Natural killer cell treated with Interleukin-12 subunit alpha and Interleukin-12 subunit beta and Interleukin-15 and Interleukin-18, amount 100 ng/mL, for 72 hours (primary cell): ENCODE measurements around the gene CCSER1. TPM values are rescaled to one million over a fixed set of nuclear protein-coding genes. Genes with fewer than 3 reads are reported as not detected.

Experiments
- ATAC-seq, 2 donors: fragments of 150-1000 bp; cut with Tn5 transposase in 1 of 2; sonication (Bioruptor Pico), chemical (Tn5 transposase) in 1 of 2; 2 replicates each; pipeline ENCODE4 v1.10.0; 2021
- DNase-seq: peaks from one replicate; pipeline ENCODE4 v3.0.0; 2022; ENCODE audit warnings: low spot score
- H3K27ac Mint-ChIP-seq, 2 donors: 1 replicate in 1 of 2; 2 replicates in 1 of 2; pipeline ENCODE4 v1.8.0; 2022; ENCODE audit warnings: mixed read lengths in 2 of 2, mild to moderate bottlenecking in 1 of 2, moderate library complexity in 1 of 2
- H3K27me3 Mint-ChIP-seq, 2 donors: 1 replicate in 1 of 2; 2 replicates in 1 of 2; pipeline ENCODE4 v1.8.0; 2022; ENCODE audit warnings: mixed read lengths in 2 of 2
- H3K36me3 Mint-ChIP-seq: one replicate; pipeline ENCODE4 v1.8.0; 2022; ENCODE audit warnings: mixed read lengths
- H3K4me1 Mint-ChIP-seq, 2 donors: 1 replicate in 1 of 2; 2 replicates in 1 of 2; pipeline ENCODE4 v1.8.0; 2022; ENCODE audit warnings: low read depth in 2 of 2, mixed read lengths in 2 of 2, mild to moderate bottlenecking in 1 of 2
- H3K4me3 Mint-ChIP-seq: one replicate; pipeline ENCODE4 v1.8.0; 2022; ENCODE audit warnings: mixed read lengths
- H3K9me3 Mint-ChIP-seq: 2 replicates; pipeline ENCODE4 v1.8.0; 2022; ENCODE audit warnings: mixed read lengths
- total RNA-seq, 2 donors: library from RNA; stranded (reverse); gene quantifications; one replicate each; pipeline ENCODE4 v1.2.3, GENCODE V29; 2022

CCSER1 gene
- under 1 TPM in 1 of 2 donors, not detected in 1; 0.17 TPM for total RNA-seq

GRCh38 chr4:90127223-90127705 is at the start of gene CCSER1:
Gene CCSER1 (plus strand): TSS chr4:90127394.
- ATAC-seq, result peak; percentile 86 to 91
- Mint-ChIP-seq H3K36me3 (peaks cover 9% of the 10 kb centered on the region), H3K27ac (no peak within 1 kb of the TSS), H3K9me3 (no peaks in the 10 kb centered on the region), H3K27me3 (peaks cover 28 to 32% of the 10 kb centered on the region in 2 donors), H3K4me1 (peaks cover 5 to 12% of the 10 kb centered on the region in 2 donors), H3K4me3 (peak within 1 kb of the TSS; percentile 72)
- no peak for DNase-seq

GRCh38 chr4:90078440-90078839 is 48.8 kb upstream of the CCSER1 start:
- Mint-ChIP-seq H3K9me3 (no peaks in the 10 kb centered on the region), H3K36me3 (no peaks in the 10 kb centered on the region), H3K4me1 (no peaks in the 10 kb centered on the region), H3K27me3 (no peaks in the 10 kb centered on the region), H3K27ac (no peak overlapping the region), H3K4me3 (no peak overlapping the region)
- no peak for ATAC-seq
- DNase-seq, result no peak

GRCh38 chr4:90080116-90080515 is 47.1 kb upstream of the CCSER1 start:
- Mint-ChIP-seq H3K9me3 (no peaks in the 10 kb centered on the region), H3K27me3 (no peaks in the 10 kb centered on the region), H3K36me3 (no peaks in the 10 kb centered on the region), H3K4me1 (no peaks in the 10 kb centered on the region), H3K4me3 (no peak overlapping the region), H3K27ac (no peak overlapping the region)
- no peak for DNase-seq
- ATAC-seq, result no peak

GRCh38 chr4:90081432-90082144 is 45.6 kb upstream of the CCSER1 start:
- Mint-ChIP-seq H3K9me3 (no peaks in the 10 kb centered on the region), H3K36me3 (no peaks in the 10 kb centered on the region), H3K27me3 (no peaks in the 10 kb centered on the region), H3K27ac (no peak overlapping the region), H3K4me1 (no peaks in the 10 kb centered on the region), H3K4me3 (no peak overlapping the region)
- ATAC-seq, result no peak
- no peak for DNase-seq

DNA sequence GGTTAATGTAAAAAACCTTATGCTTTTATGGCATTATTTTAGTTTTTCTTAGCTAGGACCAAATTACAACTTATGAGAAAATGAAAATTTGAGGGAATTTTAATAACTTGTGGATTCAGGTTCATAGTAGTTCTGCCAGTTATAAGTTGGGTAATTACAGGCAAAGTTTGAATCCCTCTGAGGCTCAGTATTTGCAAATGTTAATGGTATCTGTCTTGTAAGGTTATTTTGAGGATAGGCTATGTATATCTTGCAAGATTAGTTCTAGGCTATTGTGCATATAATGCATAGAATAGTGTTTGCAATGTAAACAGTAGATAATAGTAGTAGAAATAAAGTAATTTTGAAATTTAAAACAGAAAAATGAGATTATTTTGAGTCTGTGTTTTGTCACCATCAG is 44.7 kb upstream of the CCSER1 start:
- no peak for ATAC-seq
- Mint-ChIP-seq H3K27me3 (no peaks in the 10 kb centered on the region), H3K36me3 (no peaks in the 10 kb centered on the region), H3K4me3 (no peak overlapping the region), H3K4me1 (no peaks in the 10 kb centered on the region), H3K9me3 (no peaks in the 10 kb centered on the region), H3K27ac (no peak overlapping the region)
- DNase-seq, result no peak

- ATAC-seq (no peak), DNase-seq (no peak)
- Mint-ChIP-seq H3K4me3 (no peak overlapping the region), H3K9me3 (peaks cover 4% of the 10 kb centered on the region), H3K4me1 (no peaks in the 10 kb centered on the region), H3K27me3 (no peaks in the 10 kb centered on the region), H3K27ac (no peak overlapping the region), H3K36me3 (no peaks in the 10 kb centered on the region)
Measured at GRCh38 chr4:90084277-90084966, 42.8 kb upstream of the CCSER1 start.

- Mint-ChIP-seq H3K4me1 (no peaks in the 10 kb centered on the region), H3K27ac (no peak overlapping the region), H3K36me3 (no peaks in the 10 kb centered on the region), H3K27me3 (no peaks in the 10 kb centered on the region), H3K4me3 (no peak overlapping the region), H3K9me3 (peaks cover 4% of the 10 kb centered on the region)
- DNase-seq (no peak), ATAC-seq (no peak)
Measured at GRCh38 chr4:90084967-90085295, 42.3 kb upstream of the CCSER1 start.

DNA sequence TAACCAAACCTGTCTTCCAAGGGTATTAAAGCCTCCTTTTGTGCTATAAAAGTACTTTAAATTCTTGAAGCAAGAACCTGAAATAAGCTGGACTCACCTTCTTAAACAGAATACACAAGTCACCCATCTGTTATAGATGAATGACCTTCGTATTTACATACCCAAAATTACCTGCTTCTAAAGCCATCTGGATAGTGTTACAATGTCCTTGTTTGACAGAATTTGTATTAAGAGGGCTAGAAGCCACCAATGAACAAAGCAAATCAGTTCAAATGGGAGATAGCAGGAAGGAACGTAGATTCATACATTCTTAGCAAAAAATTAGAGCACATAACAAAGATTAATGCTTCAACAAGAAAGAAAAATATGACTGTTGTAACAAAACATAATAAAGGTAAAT is 33.7 kb upstream of the CCSER1 start:
- no peak overlapping the region for H3K27ac Mint-ChIP-seq
- H3K36me3 Mint-ChIP-seq, result no peaks in the 10 kb centered on the region
- no peaks in the 10 kb centered on the region for H3K4me1 Mint-ChIP-seq
- DNase-seq (no peak), ATAC-seq (no peak)
- H3K27me3 Mint-ChIP-seq, result no peaks in the 10 kb centered on the region
- H3K9me3 Mint-ChIP-seq, result peaks cover 4% of the 10 kb centered on the region
- H3K4me3 Mint-ChIP-seq, result no peak overlapping the region

DNA sequence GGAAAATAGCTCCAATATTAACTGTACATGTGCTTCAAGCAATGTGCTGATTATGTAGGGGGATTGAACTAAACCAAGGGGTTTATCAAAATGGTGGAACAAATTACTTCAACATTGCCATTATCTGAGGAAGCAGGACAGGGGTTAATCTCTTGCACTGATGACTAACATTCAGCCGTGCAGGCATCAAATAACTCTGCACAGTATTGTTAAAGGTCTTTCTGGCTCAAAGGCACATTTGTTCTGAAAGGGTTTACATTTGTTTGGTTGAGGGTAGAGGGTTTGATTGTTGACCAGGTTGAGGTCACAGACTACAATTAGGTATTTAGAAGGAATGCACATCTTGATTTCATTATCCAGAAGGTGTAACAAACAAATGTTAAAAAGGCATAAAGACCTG is 32.2 kb upstream of the CCSER1 start:
- H3K27me3 Mint-ChIP-seq, result no peaks in the 10 kb centered on the region
- no peak overlapping the region for H3K4me3 Mint-ChIP-seq
- DNase-seq (no peak), ATAC-seq (no peak)
- no peak overlapping the region for H3K27ac Mint-ChIP-seq
- H3K4me1 Mint-ChIP-seq, result no peaks in the 10 kb centered on the region
- H3K36me3 Mint-ChIP-seq, result no peaks in the 10 kb centered on the region
- H3K9me3 Mint-ChIP-seq, result peaks cover 3% of the 10 kb centered on the region

DNA sequence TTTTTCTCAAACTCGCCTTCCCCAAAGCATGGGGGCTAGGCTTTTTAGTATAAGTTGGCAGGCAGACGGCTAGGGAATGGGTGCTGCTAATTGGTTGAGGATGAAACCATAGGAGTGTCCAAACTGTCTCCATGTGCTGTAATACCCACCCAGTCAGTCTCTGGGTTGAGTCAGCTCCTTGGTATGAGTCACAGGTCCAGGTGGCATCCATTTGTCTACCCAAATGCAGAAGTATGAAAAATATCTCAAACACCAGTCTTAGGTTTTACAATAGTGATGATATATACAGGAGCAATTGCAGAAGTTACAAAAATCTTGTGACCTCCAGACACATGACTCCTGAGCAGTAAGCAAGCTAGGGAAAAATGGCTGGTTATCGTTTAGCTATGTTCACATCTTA is 27.4 kb upstream of the CCSER1 start:
- no peaks in the 10 kb centered on the region for H3K4me1 Mint-ChIP-seq
- peaks cover 5% of the 10 kb centered on the region for H3K9me3 Mint-ChIP-seq
- no peak overlapping the region for H3K27ac Mint-ChIP-seq
- H3K36me3 Mint-ChIP-seq, result no peaks in the 10 kb centered on the region
- ATAC-seq, result no peak
- no peaks in the 10 kb centered on the region for H3K27me3 Mint-ChIP-seq
- no peak overlapping the region for H3K4me3 Mint-ChIP-seq
- DNase-seq, result no peak

GRCh38 chr4:90103991-90104390 is 23.2 kb upstream of the CCSER1 start:
- ATAC-seq (no peak), DNase-seq (no peak)
- Mint-ChIP-seq H3K9me3 (peaks cover 5% of the 10 kb centered on the region), H3K27me3 (no peaks in the 10 kb centered on the region), H3K36me3 (no peaks in the 10 kb centered on the region), H3K4me1 (no peaks in the 10 kb centered on the region), H3K4me3 (no peak overlapping the region), H3K27ac (no peak overlapping the region)

DNA sequence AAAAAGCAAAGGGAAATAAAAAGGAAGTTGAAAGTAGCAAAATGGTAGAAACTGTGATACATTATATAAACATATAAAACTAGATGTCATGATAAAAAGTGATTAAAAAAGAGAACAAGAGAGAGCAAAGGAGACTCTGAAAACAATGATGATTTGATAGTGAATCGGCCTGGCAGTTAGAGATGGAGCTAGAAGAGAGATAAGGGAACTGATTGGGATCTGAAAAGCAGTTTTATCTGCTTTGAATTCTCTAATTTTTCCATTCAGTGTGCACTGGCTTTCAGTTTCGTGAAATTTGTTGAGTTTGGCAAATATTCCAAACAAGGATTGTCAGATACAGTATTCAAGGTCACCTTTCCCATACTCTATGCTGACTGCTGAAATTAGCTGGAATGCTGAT is 21.9 kb upstream of the CCSER1 start:
- ATAC-seq, result no peak
- Mint-ChIP-seq H3K9me3 (peaks cover 3% of the 10 kb centered on the region), H3K4me1 (no peaks in the 10 kb centered on the region), H3K27me3 (no peaks in the 10 kb centered on the region), H3K36me3 (no peaks in the 10 kb centered on the region), H3K4me3 (no peak overlapping the region), H3K27ac (no peak overlapping the region)
- no peak for DNase-seq

DNA sequence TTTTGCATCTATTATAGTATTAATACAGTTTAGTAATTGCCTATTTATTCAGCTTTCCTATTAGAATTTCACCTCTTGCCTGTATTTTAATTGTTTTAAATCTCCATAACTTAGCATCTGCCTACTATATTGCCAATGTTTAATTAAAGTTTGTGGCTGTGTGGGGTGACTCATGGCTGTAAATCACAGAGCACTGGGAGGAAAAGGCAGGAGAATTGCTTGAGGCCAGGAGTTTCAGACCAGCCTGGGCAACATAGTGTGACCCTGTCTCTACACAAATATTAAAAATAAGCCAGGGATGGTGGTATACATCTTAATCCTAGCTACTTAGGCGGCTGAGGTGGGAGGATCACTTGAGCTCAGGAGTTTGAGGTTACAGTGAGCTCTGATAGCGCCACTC is 14.5 kb upstream of the CCSER1 start:
- DNase-seq (no peak), ATAC-seq (no peak)
- Mint-ChIP-seq H3K27ac (no peak overlapping the region), H3K9me3 (peaks cover 11% of the 10 kb centered on the region), H3K36me3 (no peaks in the 10 kb centered on the region), H3K27me3 (peaks cover 0 to 6% of the 10 kb centered on the region in 2 donors), H3K4me1 (no peaks in the 10 kb centered on the region), H3K4me3 (no peak overlapping the region)

- no peak overlapping the region for H3K27ac Mint-ChIP-seq
- H3K4me3 Mint-ChIP-seq, result no peak overlapping the region
- peaks cover 0 to 6% of the 10 kb centered on the region in 2 donors for H3K27me3 Mint-ChIP-seq
- H3K36me3 Mint-ChIP-seq, result no peaks in the 10 kb centered on the region
- H3K4me1 Mint-ChIP-seq, result no peaks in the 10 kb centered on the region
- no peak for DNase-seq
- peaks cover 13% of the 10 kb centered on the region for H3K9me3 Mint-ChIP-seq
- ATAC-seq, result no peak
Measured at GRCh38 chr4:90113881-90114457, 13.2 kb upstream of the CCSER1 start.
